SK-N-SH (cell line): ENCODE data around the gene RNU11. TPM values are rescaled to one million over a fixed set of nuclear protein-coding genes. Genes with fewer than 3 reads are reported as not detected.
"Not testable (repeated sequence)": the region's sequence is repeated elsewhere in the genome, so short reads cannot be mapped to it uniquely, and the experiment has no call there.

Experiments used
- CTCF ChIA-PET: fragments of 300-600, 350-600 bp; formaldehyde crosslinking; extraction: SDS; loops from one replicate; lab custom pipeline; 2021; lab: Yijun Ruan, JAX
- POLR2A ChIA-PET: fragments of 350-600 bp; sonication (Branson Sonifier 250); formaldehyde crosslinking; extraction: SDS; loops from one replicate; lab custom pipeline; 2020; ENCODE audit warnings: antibody characterized with exemption, inconsistent platforms; lab: Yijun Ruan, JAX
- DNase-seq: peaks from one replicate; pipeline ENCODE4 v3.0.0; 2012
- H2AFZ ChIP-seq: fragments of 200-600 bp; sonication (generic); 2 replicates; pipeline ENCODE4 v1.8.1; 2016; ENCODE audit warnings: antibody characterized with exemption, mild to moderate bottlenecking, low read depth
- H3F3A ChIP-seq: fragments of 200-600 bp; sonication (generic); replicated peaks from 2 replicates; pipeline ENCODE3; 2016; ENCODE audit warnings: antibody characterized with exemption, mild to moderate bottlenecking; ENCODE audit not compliant: insufficient read depth
- H3K27ac ChIP-seq, 2 experiments: fragments of 200-500 bp in 1 of 2; fragments of 200-600 bp in 1 of 2; sonication (Bioruptor generic) in 1 of 2; sonication (generic), shearing (Covaris generic) in 1 of 2; 2 replicates each; pipeline versions ENCODE4 v1.5.1 to v1.6.1; 2014 to 2016; ENCODE audit warnings: low read depth in 2 of 2, inconsistent platforms in 1 of 2, low read length in 1 of 2, mild to moderate bottlenecking in 1 of 2, mixed read lengths in 1 of 2
- H3K27me3 ChIP-seq: fragments of 200-600 bp; sonication (generic), shearing (Covaris generic); 2 replicates; pipeline ENCODE4 v1.6.1; 2016; ENCODE audit warnings: mixed run types; ENCODE audit not compliant: insufficient read depth
- H3K36me3 ChIP-seq, 2 experiments: fragments of 200-500 bp in 1 of 2; fragments of 200-600 bp in 1 of 2; sonication (Bioruptor generic) in 1 of 2; sonication (generic) in 1 of 2; replicated peaks in 1 of 2; 2 replicates each; pipeline versions ENCODE3 to v1.5.1; 2014 to 2016; ENCODE audit warnings: low read length in 1 of 2, mild to moderate bottlenecking in 1 of 2; ENCODE audit not compliant: insufficient read depth in 2 of 2, control insufficient read depth in 1 of 2
- H3K4me1 ChIP-seq, 2 experiments: fragments of 200-500 bp in 1 of 2; fragments of 200-600 bp in 1 of 2; sonication (Bioruptor generic) in 1 of 2; sonication (generic), shearing (Covaris generic) in 1 of 2; 2 replicates each; pipeline versions ENCODE4 v1.5.1 to v1.6.1; 2014 to 2016; ENCODE audit warnings: low read depth in 1 of 2, low read length in 1 of 2, mixed run types in 1 of 2; ENCODE audit not compliant: insufficient read depth in 2 of 2, control insufficient read depth in 1 of 2
- H3K4me2 ChIP-seq: fragments of 200-600 bp; sonication (generic), shearing (Covaris generic); 2 replicates; pipeline ENCODE4 v1.6.1; 2017; ENCODE audit warnings: mixed run types
- H3K4me3 ChIP-seq, 2 experiments: fragments of 200-500 bp in 1 of 2; fragments of 200-600 bp in 1 of 2; sonication (Bioruptor generic) in 1 of 2; sonication (generic), shearing (Covaris generic) in 1 of 2; 2 replicates each; pipeline versions ENCODE4 v1.5.1 to v1.8.1; 2014 to 2016; ENCODE audit warnings: low read depth in 2 of 2, inconsistent platforms in 1 of 2, low read length in 1 of 2, mild to moderate bottlenecking in 1 of 2, mixed read lengths in 1 of 2, moderate library complexity in 1 of 2
- H3K79me2 ChIP-seq: fragments of 200-600 bp; sonication (generic); 2 replicates; pipeline ENCODE4 v1.8.1; 2017; ENCODE audit warnings: mild to moderate bottlenecking; ENCODE audit not compliant: insufficient read depth
- H3K9ac ChIP-seq: fragments of 200-600 bp; sonication (generic); 2 replicates; pipeline ENCODE4 v1.6.1; 2017; ENCODE audit warnings: mixed run types
- H3K9me2 ChIP-seq: fragments of 200-600 bp; sonication (generic); 2 replicates; pipeline ENCODE4 v1.6.1; 2017; ENCODE audit warnings: mixed run types
- H3K9me3 ChIP-seq: fragments of 200-600 bp; sonication (generic); 2 replicates; pipeline ENCODE4 v1.6.1; 2017; ENCODE audit warnings: mixed run types, mild to moderate bottlenecking, moderate library complexity
- H4K20me1 ChIP-seq: fragments of 200-600 bp; sonication (generic); 2 replicates; pipeline ENCODE4 v1.6.1; 2017; ENCODE audit warnings: mild to moderate bottlenecking, mixed run types; ENCODE audit not compliant: insufficient read depth
- EP300 ChIP-seq, 2 experiments: IDR thresholded peaks; 2 replicates each; pipeline versions ENCODE4 v1.4.0 to v1.6.1; 2012; ENCODE audit warnings: borderline replicate concordance in 1 of 2, low read depth in 1 of 2, low read length in 1 of 2
- EZH2phosphoT487 ChIP-seq: fragments of 200-600 bp; sonication (generic); IDR thresholded peaks from 2 replicates; pipeline ENCODE4 v1.6.1; 2017; ENCODE audit warnings: low read depth, mixed run types, mild to moderate bottlenecking, antibody characterized with exemption, moderate library complexity, borderline replicate concordance
- FOXJ3 ChIP-seq: sonication (generic); formaldehyde crosslinking; IDR thresholded peaks from 2 replicates; pipeline ENCODE4 v1.5.1; 2020; ENCODE audit warnings: mild to moderate bottlenecking, missing genetic modification reagents
- GABPA ChIP-seq: IDR thresholded peaks from 2 replicates; pipeline ENCODE4 v1.4.0; 2012; ENCODE audit warnings: low read depth, mild to moderate bottlenecking
- GATA2 ChIP-seq: sonication (generic); formaldehyde crosslinking; IDR thresholded peaks from 2 replicates; pipeline ENCODE4 v1.5.0; 2020; ENCODE audit warnings: mild to moderate bottlenecking, missing genetic modification reagents
- MEF2A ChIP-seq: IDR thresholded peaks from 2 replicates; pipeline ENCODE4 v1.4.0; 2012; ENCODE audit warnings: low read depth, borderline replicate concordance
- NFIC ChIP-seq: IDR thresholded peaks from 2 replicates; pipeline ENCODE4 v1.4.0; 2012; ENCODE audit warnings: borderline replicate concordance
- NRF1 ChIP-seq: IDR thresholded peaks from 2 replicates; pipeline ENCODE4 v1.6.1; 2012; ENCODE audit warnings: low read depth, mild to moderate bottlenecking, low read length
- RCOR1 ChIP-seq: fragments of 150-350 bp; IDR thresholded peaks from 2 replicates; pipeline ENCODE4 v1.6.1; 2017; ENCODE audit warnings: antibody characterized with exemption, low read length
- TAF1 ChIP-seq: IDR thresholded peaks from 2 replicates; pipeline ENCODE4 v1.6.1; 2012; ENCODE audit warnings: low read depth, mild to moderate bottlenecking, low read length, moderate library complexity, borderline replicate concordance
- TEAD4 ChIP-seq: IDR thresholded peaks from 2 replicates; pipeline ENCODE4 v1.4.0; 2012; ENCODE audit warnings: mild to moderate bottlenecking, borderline replicate concordance; ENCODE audit not compliant: insufficient read depth
- WGBS: methylation state at CpG from one replicate; pipeline ENCODE4 v1.1.6; 2017; ENCODE audit warnings: low lambda C conversion rate; 5-methylcytosine and 5-hydroxymethylcytosine counted together
- polyA plus RNA-seq, 3 experiments: library from polyadenylated mRNA; depleted of rRNA; stranded (reverse); fragments of >200 nt; gene quantifications; 2 replicates each; pipeline ENCODE4 v1.2.3, GENCODE V29; 2012
- TF ChIP-seq, protein P1 (sequence below): fragments of 200-600 bp; sonication (generic); IDR thresholded peaks from 2 replicates; pipeline ENCODE4 v1.6.1; 2017; ENCODE audit warnings: antibody characterized with exemption, mild to moderate bottlenecking, moderate library complexity
- TF ChIP-seq, protein P2 (sequence below): IDR thresholded peaks from 2 replicates; pipeline ENCODE4 v1.4.0; 2012; ENCODE audit warnings: low read depth
- TF ChIP-seq, protein P3 (sequence below): IDR thresholded peaks from 2 replicates; pipeline ENCODE4 v1.4.0; 2012; ENCODE audit warnings: low read depth, borderline replicate concordance

Gene RNU11
- polyA plus RNA-seq, 1 of the 3 experiments (the other 2 are of a cell fraction) = not detected

DNA sequence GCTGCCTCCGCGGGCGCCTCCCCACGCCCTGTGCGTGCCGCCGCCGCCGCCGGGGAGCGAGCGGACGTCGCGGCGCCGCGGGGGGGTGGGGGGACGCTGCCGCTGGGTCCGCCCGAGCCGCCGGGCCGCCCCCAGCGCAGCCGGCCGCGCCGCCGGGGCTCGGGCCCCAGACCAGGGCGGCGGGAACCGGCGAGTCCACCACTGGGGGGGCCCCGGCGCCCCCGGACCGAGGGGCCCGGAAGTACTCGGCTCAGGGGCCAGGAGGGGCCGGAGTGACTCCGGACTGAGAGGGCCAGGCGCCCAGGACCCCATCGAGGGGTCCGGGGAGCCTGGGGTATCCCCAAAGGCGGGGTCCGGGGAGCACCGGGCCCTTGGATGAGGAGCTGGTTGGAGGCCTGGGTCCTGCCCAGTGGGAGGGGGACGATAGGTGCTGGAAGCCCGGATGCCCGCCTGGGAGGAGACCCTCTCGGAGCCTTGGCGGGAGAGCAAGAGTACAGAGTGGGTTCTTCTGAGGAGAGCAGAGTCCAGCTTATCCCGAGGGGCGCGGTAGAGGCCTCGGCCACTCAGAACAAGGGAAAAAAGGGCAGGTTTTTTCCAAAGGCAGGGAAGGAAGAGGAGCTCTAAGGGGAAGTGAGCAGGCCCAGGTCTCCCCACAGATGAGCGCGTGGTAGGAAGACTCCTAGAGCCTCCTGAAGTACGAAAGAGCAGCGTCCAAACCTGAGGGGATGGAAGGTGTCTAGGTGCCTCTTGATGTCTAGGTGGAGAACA lies 20.7 kb downstream of the RNU11 start:
- Histone ChIP-seq H2AFZ (0 out of 2 replicates have a peak overlapping the region, but pooled peaks have one; percentile 55), H3K79me2 (peaks cover 43% of the 10 kb centered on the region), H3K27ac (peak overlapping the region; percentile 89 to 94), H3K4me1 (peaks cover 5% of the 10 kb centered on the region in 2 experiments; a peak in 1 of 4 replicates), H3K9me2 (no peaks in the 10 kb centered on the region), H3K4me2 (peak overlapping the region; percentile 79), H4K20me1 (no peaks in the 10 kb centered on the region), H3F3A (peaks cover 26% of the 10 kb centered on the region), H3K9me3 (no peaks in the 10 kb centered on the region), H3K9ac (peak overlapping the region; percentile 99), H3K36me3 (no peaks in the 10 kb centered on the region), H3K27me3 (no peaks in the 10 kb centered on the region), H3K4me3 (peak overlapping the region; percentile 67 to 83)
- ChIA-PET POLR2A (interaction anchor here (0.6 to 3.3 kb wide), 8 partner anchors 10 to 362 kb away, joined by 3 to 32 read pairs (median 8); partner anchors contain the start of genes RNU11, TAF12 and YTHDF2), CTCF (interaction anchor here (1.0 to 2.3 kb wide), 3 partner anchors 12 to 350 kb away, joined by 3 to 17 read pairs (median 4); partner anchors contain the start of gene YTHDF2)
- TF ChIP-seq, protein P1, sequence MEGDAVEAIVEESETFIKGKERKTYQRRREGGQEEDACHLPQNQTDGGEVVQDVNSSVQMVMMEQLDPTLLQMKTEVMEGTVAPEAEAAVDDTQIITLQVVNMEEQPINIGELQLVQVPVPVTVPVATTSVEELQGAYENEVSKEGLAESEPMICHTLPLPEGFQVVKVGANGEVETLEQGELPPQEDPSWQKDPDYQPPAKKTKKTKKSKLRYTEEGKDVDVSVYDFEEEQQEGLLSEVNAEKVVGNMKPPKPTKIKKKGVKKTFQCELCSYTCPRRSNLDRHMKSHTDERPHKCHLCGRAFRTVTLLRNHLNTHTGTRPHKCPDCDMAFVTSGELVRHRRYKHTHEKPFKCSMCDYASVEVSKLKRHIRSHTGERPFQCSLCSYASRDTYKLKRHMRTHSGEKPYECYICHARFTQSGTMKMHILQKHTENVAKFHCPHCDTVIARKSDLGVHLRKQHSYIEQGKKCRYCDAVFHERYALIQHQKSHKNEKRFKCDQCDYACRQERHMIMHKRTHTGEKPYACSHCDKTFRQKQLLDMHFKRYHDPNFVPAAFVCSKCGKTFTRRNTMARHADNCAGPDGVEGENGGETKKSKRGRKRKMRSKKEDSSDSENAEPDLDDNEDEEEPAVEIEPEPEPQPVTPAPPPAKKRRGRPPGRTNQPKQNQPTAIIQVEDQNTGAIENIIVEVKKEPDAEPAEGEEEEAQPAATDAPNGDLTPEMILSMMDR = no peak
- TF ChIP-seq, protein P2, sequence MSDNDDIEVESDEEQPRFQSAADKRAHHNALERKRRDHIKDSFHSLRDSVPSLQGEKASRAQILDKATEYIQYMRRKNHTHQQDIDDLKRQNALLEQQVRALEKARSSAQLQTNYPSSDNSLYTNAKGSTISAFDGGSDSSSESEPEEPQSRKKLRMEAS = peak; percentile 79; the same call in 1 of the 2 replicates
- TF ChIP-seq, protein P3, sequence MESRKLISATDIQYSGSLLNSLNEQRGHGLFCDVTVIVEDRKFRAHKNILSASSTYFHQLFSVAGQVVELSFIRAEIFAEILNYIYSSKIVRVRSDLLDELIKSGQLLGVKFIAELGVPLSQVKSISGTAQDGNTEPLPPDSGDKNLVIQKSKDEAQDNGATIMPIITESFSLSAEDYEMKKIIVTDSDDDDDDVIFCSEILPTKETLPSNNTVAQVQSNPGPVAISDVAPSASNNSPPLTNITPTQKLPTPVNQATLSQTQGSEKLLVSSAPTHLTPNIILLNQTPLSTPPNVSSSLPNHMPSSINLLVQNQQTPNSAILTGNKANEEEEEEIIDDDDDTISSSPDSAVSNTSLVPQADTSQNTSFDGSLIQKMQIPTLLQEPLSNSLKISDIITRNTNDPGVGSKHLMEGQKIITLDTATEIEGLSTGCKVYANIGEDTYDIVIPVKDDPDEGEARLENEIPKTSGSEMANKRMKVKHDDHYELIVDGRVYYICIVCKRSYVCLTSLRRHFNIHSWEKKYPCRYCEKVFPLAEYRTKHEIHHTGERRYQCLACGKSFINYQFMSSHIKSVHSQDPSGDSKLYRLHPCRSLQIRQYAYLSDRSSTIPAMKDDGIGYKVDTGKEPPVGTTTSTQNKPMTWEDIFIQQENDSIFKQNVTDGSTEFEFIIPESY = no peak
- TF ChIP-seq TEAD4 = no peak
- no peak for DNase-seq
- WGBS = 5% methylated on average over 17 of the region's 63 CpGs

DNA sequence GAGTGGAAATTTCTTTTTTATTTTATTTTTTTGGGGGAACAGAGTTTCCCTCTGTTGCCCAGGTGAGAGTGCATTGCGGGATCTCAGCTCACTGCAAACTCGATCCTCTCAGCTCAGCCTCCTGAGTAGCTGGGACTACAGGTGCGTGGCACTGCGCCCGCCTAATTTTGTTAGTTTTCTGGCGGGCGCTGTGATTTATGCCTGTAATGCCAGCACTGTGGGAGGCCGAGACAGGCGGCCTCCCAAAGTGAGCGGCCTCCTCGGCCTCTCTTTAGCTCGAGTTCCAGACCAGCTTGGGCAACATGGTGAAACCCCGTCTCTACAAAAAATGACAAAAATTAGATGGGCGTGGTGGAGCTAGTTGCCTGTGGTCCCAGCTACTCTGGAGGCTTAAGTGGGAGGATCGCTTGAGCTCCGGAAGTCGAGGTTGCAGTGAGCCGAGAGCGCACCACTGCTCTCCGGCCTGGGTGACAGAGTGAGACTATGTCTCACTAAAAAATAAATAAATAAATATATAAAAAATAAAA lies 22.9 kb downstream of the RNU11 start:
- H3K4me1 ChIP-seq = peaks cover 5% of the 10 kb centered on the region in 2 experiments; a peak in 1 of 4 replicates
- TF ChIP-seq FOXJ3 (CRISPR knock-in tag) (no peak), EP300 (IDR thresholded peaks at IDR 0.05; ENCODE audit: borderline replicate concordance in 1 of 2, low read depth in 1 of 2, low read length in 1 of 2) (no peak), TEAD4 (no peak), GATA2 (no peak), NFIC (no peak), NRF1 (no peak), MEF2A (no peak), TAF1 (no peak), GABPA (no peak), RCOR1 (no peak), EZH2phosphoT487 (no peak)
- POLR2A ChIA-PET = no interaction called here
- H3K27me3 ChIP-seq = no peaks in the 10 kb centered on the region
- H3F3A ChIP-seq = peaks cover 26% of the 10 kb centered on the region
- H3K36me3 ChIP-seq = no peaks in the 10 kb centered on the region
- no peak overlapping the region for H3K4me2 ChIP-seq
- no peaks in the 10 kb centered on the region for H3K9me3 ChIP-seq
- CTCF ChIA-PET = interaction anchor here (1.1 kb wide), 1 partner anchor 66 kb away, joined by 4 read pairs; the partner anchor contains the start of gene YTHDF2
- no peak overlapping the region for H3K27ac ChIP-seq
- WGBS = 97% methylated on average over 20 of the region's 20 CpGs
- no peak for DNase-seq
- H3K79me2 ChIP-seq = peaks cover 43% of the 10 kb centered on the region
- no peaks in the 10 kb centered on the region for H3K9me2 ChIP-seq
- no peak overlapping the region for H3K9ac ChIP-seq
- no peak overlapping the region for H3K4me3 ChIP-seq
- no peaks in the 10 kb centered on the region for H4K20me1 ChIP-seq
- H2AFZ ChIP-seq = no peak overlapping the region

DNA sequence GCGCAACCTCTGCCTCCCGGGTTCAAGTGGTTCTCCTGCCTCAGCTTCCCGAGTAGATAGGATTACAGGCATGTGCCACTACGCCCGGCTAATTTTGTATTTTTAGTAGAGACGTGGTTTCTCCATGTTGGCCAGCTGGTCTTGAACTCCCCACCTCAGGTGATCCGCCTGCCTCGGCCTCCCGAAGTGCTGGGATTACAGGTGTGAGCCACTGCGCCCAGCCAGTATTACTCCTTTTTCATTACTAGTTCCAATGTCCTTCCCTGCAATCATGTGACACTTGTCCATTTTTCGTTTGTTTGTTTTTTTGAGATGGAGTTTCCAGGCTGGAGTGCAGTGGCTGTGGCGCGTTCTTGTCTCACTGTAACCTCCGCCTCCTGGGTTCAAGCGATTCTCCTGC lies 24.6 kb downstream of the RNU11 start:
- peaks cover 45% of the 10 kb centered on the region for H3K79me2 ChIP-seq
- H3K9me3 ChIP-seq, CTCF ChIA-PET, H3K9ac ChIP-seq, H3K4me3 ChIP-seq, H3K27me3 ChIP-seq, DNase-seq, H4K20me1 ChIP-seq, H3K27ac ChIP-seq, POLR2A ChIA-PET, H3K36me3 ChIP-seq, H2AFZ ChIP-seq, H3K4me1 ChIP-seq, H3K4me2 ChIP-seq, H3K9me2 ChIP-seq: not testable (repeated sequence)
- peaks cover 26% of the 10 kb centered on the region for H3F3A ChIP-seq
- 96% methylated on average over 15 of the region's 15 CpGs for WGBS
